ENCODE data around the gene PGK1.

Gene PGK1

DNA sequence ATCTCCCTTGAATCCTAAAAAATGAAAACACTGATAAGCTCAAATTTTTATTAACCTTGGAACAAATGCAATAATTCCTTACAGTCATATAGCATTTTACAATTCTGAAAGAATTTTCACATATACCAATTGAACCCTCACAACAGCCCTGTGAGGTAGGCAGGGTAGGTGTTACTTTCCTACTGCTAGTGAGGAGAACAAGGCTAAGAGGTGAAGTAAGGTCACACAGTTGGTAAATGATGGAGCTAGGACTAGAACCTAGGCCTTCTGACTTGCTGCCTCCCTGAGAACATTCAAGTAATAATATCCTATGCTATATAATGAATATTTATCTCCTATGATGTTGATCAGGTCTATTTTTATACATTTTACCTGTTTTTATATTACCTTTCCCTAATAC is 25.7 kb downstream of the PGK1 start:
- Histone ChIP-seq H3K4me1 (no peaks in the 10 kb centered on the region), H3K36me3 (peaks cover 0 to 49% (median 16%) of the 10 kb centered on the region in 3 donors), H3K9me3 (no peaks in the 10 kb centered on the region), H3K27ac (no peak overlapping the region), H3K27me3 (no peaks in the 10 kb centered on the region), H3K4me3 (no peak overlapping the region)
- no peak for DNase-seq
- intact Hi-C loops (cut with DNase I; ENCODE audit: low total_unique reads), result no loop called here
- TF ChIP-seq CTCF (IDR thresholded peaks at IDR 0.05), result no peak

GRCh38 chrX:78130396-78130795 is 26.3 kb downstream of the PGK1 start:
- no peaks in the 10 kb centered on the region for H3K4me1 ChIP-seq
- H3K4me3 ChIP-seq, result no peak overlapping the region
- H3K36me3 ChIP-seq, result peaks cover 0 to 43% (median 10%) of the 10 kb centered on the region in 3 donors
- no peak overlapping the region for H3K27ac ChIP-seq
- H3K9me3 ChIP-seq, result no peaks in the 10 kb centered on the region
- DNase-seq, result no peak
- intact Hi-C loops (cut with DNase I; ENCODE audit: low total_unique reads), result no loop called here
- H3K27me3 ChIP-seq, result no peaks in the 10 kb centered on the region
- no peak for TF ChIP-seq CTCF (IDR thresholded peaks at IDR 0.05)

DNA sequence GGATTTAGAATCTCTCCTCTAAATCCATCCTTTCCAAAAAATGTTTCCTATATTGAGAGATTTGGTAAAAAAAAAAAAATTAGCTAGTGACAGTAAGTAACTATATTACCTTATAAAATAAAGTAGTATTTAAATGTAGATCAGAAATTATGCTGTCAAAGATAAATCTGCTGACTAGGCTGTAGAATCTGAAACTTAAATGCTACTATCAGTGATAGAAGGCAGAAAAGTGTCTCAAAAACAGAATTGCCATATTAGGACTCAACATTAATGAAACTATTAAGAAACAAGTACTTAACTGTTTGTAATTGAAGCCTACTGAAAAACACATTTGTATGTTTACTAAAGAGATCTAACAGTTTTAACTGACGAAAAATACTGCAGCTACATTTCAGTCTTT is 27.1 kb downstream of the PGK1 start:
- DNase-seq, result no peak
- Histone ChIP-seq H3K36me3 (peaks cover 0 to 35% (median 9%) of the 10 kb centered on the region in 3 donors), H3K9me3 (no peaks in the 10 kb centered on the region)

DNA sequence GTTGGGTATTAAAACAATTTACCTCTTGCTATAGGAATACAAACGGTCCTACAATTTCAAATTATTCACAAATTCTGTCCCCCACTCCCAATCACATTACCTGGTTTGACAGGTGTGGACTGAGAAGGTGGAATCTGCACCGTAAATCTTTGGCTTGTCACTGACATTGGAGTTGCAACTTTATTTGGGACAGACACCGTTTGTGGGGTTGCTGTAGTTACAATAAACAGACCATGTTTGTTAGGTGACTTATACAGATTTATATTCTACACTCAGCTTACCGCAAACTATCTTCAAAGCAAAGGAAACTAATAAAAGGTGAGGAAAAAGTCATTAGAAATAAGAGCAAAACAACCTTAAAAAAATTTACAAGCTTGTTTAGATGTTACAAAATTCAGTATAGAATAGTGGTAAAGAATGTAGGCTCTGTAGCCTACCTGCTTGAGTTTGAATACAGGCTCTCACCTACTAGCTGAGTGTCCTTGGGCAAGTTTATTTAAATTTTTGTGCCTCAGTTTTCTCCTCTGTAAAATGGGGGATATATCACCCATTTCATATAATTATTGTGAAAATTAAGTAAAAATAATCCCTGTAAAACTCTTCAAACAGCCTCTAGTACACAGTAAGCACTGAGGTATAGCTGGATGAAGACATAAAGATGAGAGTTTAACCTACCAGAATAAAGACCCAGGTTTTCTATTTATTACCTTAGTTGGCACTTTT is 29.4 kb downstream of the PGK1 start:
- peaks cover 0 to 2% (median 0%) of the 10 kb centered on the region in 4 donors for H3K4me1 ChIP-seq
- no peak overlapping the region for H3K4me3 ChIP-seq
- TF ChIP-seq CTCF (IDR thresholded peaks at IDR 0.05), result no peak
- DNase-seq, result no peak
- H3K27me3 ChIP-seq, result no peaks in the 10 kb centered on the region
- no peak overlapping the region for H3K27ac ChIP-seq
- H3K9me3 ChIP-seq, result no peaks in the 10 kb centered on the region
- peaks cover 0 to 29% (median 9%) of the 10 kb centered on the region in 3 donors for H3K36me3 ChIP-seq
- intact Hi-C loops (cut with DNase I; ENCODE audit: low total_unique reads), result no loop called here

More for the DNA sequence above, 27.1 kb downstream of the PGK1 start:
- Histone ChIP-seq H3K4me3 (no peak overlapping the region), H3K27me3 (no peaks in the 10 kb centered on the region), H3K4me1 (no peaks in the 10 kb centered on the region), H3K27ac (no peak overlapping the region)
- intact Hi-C loops (cut with DNase I; ENCODE audit: low total_unique reads), result no loop called here
- TF ChIP-seq CTCF (IDR thresholded peaks at IDR 0.05), result no peak

GRCh38 chrX:78139160-78140123 is 35.4 kb downstream of the PGK1 start, which contains the start of gene TAF9B:
Gene TAF9B, minus strand, starts transcription at chrX:78139650. Its CDS starts 39 bp downstream, at chrX:78139611.
- no peak for TF ChIP-seq CTCF (IDR thresholded peaks at IDR 0.05)

More at GRCh38 chrX:78139160-78140123, 35.4 kb downstream of the PGK1 start, which contains the start of gene TAF9B:
- no peaks in the 10 kb centered on the region for H3K36me3 ChIP-seq
- H3K4me3 ChIP-seq, result peak within 1 kb of the TSS; percentile 82 to 85
- H3K27ac ChIP-seq, result peak within 1 kb of the TSS; percentile 86 to 88
- peaks cover 0 to 4% (median 0%) of the 10 kb centered on the region in 4 donors for H3K4me1 ChIP-seq
- DNase-seq, result peak; percentile 83 to 93
- intact Hi-C loops (cut with DNase I; ENCODE audit: low total_unique reads), result no loop called here
- H3K27me3 ChIP-seq, result no peaks in the 10 kb centered on the region
- no peaks in the 10 kb centered on the region for H3K9me3 ChIP-seq

All from tibial artery (tissue), 4 donors.